ENCODE results near the gene DENND6B.

DNA sequence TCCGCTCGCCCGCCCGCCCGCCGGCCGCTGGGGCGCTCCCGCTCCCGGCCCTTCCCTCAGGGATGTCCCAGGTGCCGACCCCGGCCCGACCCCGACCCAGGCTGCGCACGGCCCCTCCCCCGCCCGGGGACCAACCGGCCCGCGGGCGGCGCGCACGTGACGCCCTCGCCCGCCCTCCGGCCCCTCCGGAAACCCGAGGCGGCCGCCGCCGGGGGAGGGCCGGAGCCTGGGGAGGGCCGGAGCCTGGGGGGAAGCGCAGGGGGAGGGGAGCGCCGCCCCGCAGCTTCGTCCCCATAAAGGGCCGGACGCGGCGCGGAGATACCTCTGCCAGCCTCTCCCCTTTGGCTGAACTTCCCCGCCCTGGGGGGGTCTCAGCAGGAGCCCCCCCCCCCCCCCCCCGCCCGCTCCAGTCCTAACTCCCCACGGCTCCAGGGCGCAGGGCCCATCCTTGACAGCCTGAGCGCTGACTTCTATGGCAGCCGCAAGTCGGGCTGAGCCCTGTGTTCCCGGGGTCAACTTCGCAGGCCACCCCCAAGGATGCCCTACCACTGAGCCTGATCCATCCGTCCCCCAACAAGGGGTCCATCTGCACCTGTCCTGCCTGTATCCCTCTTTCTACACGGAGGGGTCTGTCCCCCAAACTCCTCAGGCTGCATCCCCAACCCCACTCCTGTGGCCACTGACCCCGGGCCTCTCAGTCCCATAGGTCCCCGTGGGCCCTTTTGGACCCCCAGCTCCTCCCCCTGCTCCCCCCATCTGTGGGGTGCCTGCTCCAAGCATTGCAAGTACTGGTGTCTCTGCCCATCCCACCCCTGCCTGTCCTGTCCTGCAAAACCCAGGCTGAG lies 65.0 kb downstream of the DENND6B start, which contains the start of gene MAPK12:
- TF ChIP-seq POLR2AphosphoS5 (IDR thresholded peaks at IDR 0.05; ENCODE audit: insufficient read depth, low read depth, low read length) (peak; percentile 51), POLR2A (IDR thresholded peaks at IDR 0.05; ENCODE audit: low read depth, low read length) (no peak), EZH2 (IDR thresholded peaks at IDR 0.05; ENCODE audit: borderline replicate concordance, low read depth, low read length, severe bottlenecking) (no peak), FOS (IDR thresholded peaks at IDR 0.05; ENCODE audit: borderline replicate concordance, insufficient read depth, low read length) (no peak), JUN (IDR thresholded peaks at IDR 0.05; ENCODE audit: borderline replicate concordance, insufficient read depth, insufficient read length, low read depth) (no peak)
- TF ChIP-seq, protein P1, sequence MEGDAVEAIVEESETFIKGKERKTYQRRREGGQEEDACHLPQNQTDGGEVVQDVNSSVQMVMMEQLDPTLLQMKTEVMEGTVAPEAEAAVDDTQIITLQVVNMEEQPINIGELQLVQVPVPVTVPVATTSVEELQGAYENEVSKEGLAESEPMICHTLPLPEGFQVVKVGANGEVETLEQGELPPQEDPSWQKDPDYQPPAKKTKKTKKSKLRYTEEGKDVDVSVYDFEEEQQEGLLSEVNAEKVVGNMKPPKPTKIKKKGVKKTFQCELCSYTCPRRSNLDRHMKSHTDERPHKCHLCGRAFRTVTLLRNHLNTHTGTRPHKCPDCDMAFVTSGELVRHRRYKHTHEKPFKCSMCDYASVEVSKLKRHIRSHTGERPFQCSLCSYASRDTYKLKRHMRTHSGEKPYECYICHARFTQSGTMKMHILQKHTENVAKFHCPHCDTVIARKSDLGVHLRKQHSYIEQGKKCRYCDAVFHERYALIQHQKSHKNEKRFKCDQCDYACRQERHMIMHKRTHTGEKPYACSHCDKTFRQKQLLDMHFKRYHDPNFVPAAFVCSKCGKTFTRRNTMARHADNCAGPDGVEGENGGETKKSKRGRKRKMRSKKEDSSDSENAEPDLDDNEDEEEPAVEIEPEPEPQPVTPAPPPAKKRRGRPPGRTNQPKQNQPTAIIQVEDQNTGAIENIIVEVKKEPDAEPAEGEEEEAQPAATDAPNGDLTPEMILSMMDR (IDR thresholded peaks at IDR 0.05; ENCODE audit: extremely low read depth in 1 of 2, insufficient read depth in 1 of 2, low read depth in 1 of 2, low read length in 2 of 2), result no peak
- TF ChIP-seq, protein P2, sequence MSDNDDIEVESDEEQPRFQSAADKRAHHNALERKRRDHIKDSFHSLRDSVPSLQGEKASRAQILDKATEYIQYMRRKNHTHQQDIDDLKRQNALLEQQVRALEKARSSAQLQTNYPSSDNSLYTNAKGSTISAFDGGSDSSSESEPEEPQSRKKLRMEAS (IDR thresholded peaks at IDR 0.05; ENCODE audit: insufficient read depth, insufficient read length), result no peak

All from endothelial cell of umbilical vein (primary cell).